Mononuclear cell (primary cell): ENCODE data around the gene OBSCN. TPM values are rescaled to one million over a fixed set of nuclear protein-coding genes. Genes with fewer than 3 reads are reported as not detected.
"Not testable (repeated sequence)": the region's sequence is repeated elsewhere in the genome, so short reads cannot be mapped to it uniquely, and the experiment has no call there.

Source experiments
- H3K27me3 ChIP-seq: 2 replicates; pipeline ENCODE4 v1.6.0; 2011; ENCODE audit warnings: low read length, control low read depth; ENCODE audit not compliant: insufficient read depth
- H3K4me1 ChIP-seq: 2 replicates; pipeline ENCODE4 v1.5.1; 2011; ENCODE audit warnings: mild to moderate bottlenecking, low read length, control low read depth; ENCODE audit not compliant: insufficient read depth
- H3K4me3 ChIP-seq: 2 replicates; pipeline ENCODE4 v1.5.1; 2011; ENCODE audit warnings: mild to moderate bottlenecking, low read length, moderate library complexity
- H3K9me3 ChIP-seq: 2 replicates; pipeline ENCODE4 v1.5.1; 2011; ENCODE audit warnings: low read depth, mild to moderate bottlenecking, control low read depth, low read length
- total RNA-seq: library from RNA; depleted of rRNA; stranded (reverse); fragments of >200 nt; gene quantifications from one replicate; pipeline ENCODE4 v1.2.3, GENCODE V29; 2012

OBSCN gene
- total RNA-seq, 1 donor, result 26.3 TPM

DNA sequence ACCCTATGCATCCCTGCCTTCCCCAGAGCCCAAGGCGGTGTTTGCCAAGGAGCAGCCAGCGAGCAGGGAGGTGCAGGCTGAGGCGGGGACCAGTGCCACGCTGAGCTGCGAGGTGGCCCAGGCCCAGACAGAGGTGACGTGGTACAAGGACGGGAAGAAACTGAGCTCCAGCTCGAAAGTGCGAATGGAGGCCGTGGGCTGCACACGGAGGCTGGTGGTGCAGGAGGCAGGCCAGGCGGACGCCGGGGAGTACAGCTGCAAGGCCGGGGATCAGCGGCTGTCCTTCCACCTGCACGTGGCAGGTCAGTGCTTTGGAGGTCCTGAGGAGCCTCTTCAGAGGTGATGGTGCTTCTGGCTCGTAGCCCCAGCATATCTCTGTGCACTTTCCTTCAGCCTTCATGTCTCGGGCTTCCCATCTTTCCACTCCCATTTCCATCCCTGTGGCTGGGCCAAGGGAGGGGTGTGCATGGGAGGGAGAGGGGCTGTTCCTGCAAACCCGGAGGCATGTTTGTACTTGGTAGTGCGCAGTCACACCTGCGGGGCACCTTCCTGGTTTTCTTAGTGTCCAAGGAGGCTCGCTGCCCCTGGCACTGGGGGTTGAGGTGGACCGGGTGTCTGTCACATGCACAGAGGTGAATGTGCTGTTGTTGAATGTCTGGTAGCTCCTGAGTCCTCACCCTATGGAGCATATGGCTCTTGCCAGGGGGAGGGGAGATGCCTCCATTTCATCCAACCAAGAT is 56.4 kb downstream of the OBSCN start:
- Histone ChIP-seq H3K9me3 (peaks cover 7% of the 10 kb centered on the region), H3K4me1 (no peaks in the 10 kb centered on the region), H3K4me3 (no peak overlapping the region), H3K27me3 (no peaks in the 10 kb centered on the region)

DNA sequence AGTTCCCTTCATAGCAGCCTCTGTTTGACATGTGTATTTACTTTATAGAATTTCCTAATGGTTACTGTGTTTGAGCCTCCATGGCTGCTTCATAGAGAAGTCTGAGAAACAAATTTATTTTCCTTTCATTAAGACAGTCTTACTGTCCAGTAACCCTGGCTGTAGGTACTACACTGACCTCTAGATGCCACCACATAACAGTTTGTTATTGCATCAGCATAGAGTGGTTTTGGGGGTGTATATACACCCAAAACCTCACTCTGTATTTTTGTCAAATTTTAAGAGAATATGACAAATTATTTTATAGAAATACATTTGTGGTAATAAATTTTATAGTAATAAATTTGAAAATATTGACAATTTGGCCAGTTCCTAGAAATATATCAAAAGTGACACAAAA is 57.3 kb downstream of the OBSCN start:
- Histone ChIP-seq H3K4me1 (no peaks in the 10 kb centered on the region), H3K27me3 (no peaks in the 10 kb centered on the region), H3K4me3 (no peak overlapping the region), H3K9me3 (peaks cover 7% of the 10 kb centered on the region)

- Histone ChIP-seq H3K9me3 (no peaks in the 10 kb centered on the region), H3K4me3 (no peak overlapping the region), H3K4me1 (no peaks in the 10 kb centered on the region), H3K27me3 (no peaks in the 10 kb centered on the region)
Observed at GRCh38 chr1:228267962-228268880, 60.4 kb downstream of the OBSCN start.

GRCh38 chr1:228268881-228269265 is 61.0 kb downstream of the OBSCN start:
- H3K4me1 ChIP-seq, result no peaks in the 10 kb centered on the region
- H3K9me3 ChIP-seq, result no peaks in the 10 kb centered on the region
- no peaks in the 10 kb centered on the region for H3K27me3 ChIP-seq
- no peak overlapping the region for H3K4me3 ChIP-seq

DNA sequence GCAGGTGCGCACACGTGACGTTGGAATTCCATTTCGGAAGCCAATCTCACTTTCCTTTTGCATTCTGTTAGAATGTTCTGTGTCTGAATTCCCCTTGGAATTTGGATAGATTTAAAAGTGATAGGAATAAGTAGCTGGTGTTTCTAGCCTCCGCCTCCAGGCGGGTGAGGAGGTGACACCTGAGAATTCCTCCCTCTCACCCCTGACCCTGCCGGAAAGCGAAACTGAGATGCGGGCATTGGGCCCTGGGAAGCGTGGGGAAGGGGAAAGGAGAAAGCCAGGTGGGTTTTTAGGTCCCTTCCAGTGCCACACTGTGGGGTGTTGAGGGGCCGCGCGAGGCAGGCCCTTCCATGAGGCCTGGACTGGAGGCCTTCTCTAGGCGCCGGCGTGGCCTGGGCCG is 61.6 kb downstream of the OBSCN start:
- H3K4me3 ChIP-seq, H3K4me1 ChIP-seq, H3K27me3 ChIP-seq, H3K9me3 ChIP-seq: not testable (repeated sequence)

- no peaks in the 10 kb centered on the region for H3K4me1 ChIP-seq
- no peaks in the 10 kb centered on the region for H3K27me3 ChIP-seq
- H3K9me3 ChIP-seq, result no peaks in the 10 kb centered on the region
- no peak overlapping the region for H3K4me3 ChIP-seq
Observed at GRCh38 chr1:228270032-228270431, 62.2 kb downstream of the OBSCN start.

- H3K4me1 ChIP-seq, result no peaks in the 10 kb centered on the region
- no peaks in the 10 kb centered on the region for H3K9me3 ChIP-seq
- H3K4me3 ChIP-seq, result no peak overlapping the region
- H3K27me3 ChIP-seq, result no peaks in the 10 kb centered on the region
Observed at GRCh38 chr1:228271701-228272251, 63.9 kb downstream of the OBSCN start.

GRCh38 chr1:228272331-228272791 is 64.5 kb downstream of the OBSCN start:
- Histone ChIP-seq H3K4me3 (no peak overlapping the region), H3K27me3 (no peaks in the 10 kb centered on the region), H3K4me1 (no peaks in the 10 kb centered on the region), H3K9me3 (no peaks in the 10 kb centered on the region)

DNA sequence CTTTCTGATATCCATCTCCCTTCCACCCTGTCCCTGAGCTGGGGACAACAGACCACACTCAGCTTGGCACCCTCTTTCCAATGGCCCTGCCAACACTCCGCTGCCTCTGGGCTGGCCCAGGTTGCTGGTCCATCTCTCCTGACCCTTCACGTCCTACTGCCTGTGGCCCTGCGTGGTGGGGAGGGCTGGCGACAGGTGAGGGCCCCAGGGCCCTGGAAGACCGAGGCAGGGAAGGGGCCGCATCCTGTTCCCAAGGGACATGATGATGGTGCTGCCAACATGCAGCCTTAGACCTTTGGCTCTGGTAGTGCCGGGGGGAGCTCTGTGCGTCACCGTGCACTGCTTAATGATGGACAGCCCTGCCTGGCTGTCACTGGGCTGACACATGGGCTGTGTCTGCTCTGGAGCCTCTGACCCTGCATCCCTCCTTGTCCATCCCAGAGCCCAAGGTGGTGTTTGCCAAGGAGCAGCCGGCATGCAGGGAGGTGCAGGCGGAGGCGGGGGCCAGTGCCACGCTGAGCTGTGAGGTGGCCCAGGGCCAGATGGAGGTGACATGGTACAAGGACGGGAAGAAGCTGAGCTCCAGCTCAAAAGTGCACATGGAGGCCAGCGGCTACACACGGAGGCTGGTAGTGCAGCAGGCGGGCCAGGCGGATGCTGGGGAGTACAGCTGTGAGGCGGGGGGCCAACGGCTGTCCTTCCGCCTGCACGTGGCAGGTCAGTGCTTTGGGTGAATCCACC is 65.2 kb downstream of the OBSCN start:
- no peak overlapping the region for H3K4me3 ChIP-seq
- H3K4me1 ChIP-seq, result no peaks in the 10 kb centered on the region
- H3K9me3 ChIP-seq, result no peaks in the 10 kb centered on the region
- no peaks in the 10 kb centered on the region for H3K27me3 ChIP-seq

DNA sequence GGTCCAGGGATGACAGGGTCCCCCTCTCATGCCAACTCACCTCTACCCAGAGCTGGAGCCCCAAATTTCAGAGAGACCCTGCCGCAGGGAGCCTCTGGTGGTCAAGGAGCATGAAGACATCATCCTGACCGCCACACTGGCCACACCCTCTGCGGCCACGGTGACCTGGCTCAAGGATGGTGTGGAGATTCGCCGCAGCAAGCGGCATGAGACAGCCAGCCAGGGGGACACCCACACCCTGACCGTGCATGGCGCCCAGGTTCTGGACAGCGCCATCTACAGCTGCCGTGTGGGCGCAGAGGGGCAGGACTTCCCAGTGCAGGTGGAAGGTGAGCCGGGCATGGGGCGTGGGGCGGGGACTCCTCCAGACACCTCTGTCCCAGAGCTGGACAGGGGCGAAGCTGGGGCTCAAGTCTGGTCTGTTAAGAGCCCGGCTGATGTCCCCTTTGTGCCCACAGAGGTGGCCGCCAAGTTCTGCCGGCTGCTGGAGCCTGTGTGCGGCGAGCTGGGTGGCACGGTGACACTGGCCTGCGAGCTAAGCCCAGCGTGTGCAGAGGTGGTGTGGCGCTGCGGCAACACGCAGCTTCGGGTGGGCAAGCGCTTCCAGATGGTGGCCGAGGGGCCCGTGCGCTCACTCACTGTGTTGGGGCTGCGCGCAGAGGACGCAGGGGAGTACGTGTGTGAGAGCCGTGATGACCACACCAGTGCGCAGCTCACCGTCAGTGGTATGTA is 66.0 kb downstream of the OBSCN start:
- Histone ChIP-seq H3K27me3 (no peaks in the 10 kb centered on the region), H3K9me3 (no peaks in the 10 kb centered on the region), H3K4me3 (no peak overlapping the region), H3K4me1 (no peaks in the 10 kb centered on the region)

DNA sequence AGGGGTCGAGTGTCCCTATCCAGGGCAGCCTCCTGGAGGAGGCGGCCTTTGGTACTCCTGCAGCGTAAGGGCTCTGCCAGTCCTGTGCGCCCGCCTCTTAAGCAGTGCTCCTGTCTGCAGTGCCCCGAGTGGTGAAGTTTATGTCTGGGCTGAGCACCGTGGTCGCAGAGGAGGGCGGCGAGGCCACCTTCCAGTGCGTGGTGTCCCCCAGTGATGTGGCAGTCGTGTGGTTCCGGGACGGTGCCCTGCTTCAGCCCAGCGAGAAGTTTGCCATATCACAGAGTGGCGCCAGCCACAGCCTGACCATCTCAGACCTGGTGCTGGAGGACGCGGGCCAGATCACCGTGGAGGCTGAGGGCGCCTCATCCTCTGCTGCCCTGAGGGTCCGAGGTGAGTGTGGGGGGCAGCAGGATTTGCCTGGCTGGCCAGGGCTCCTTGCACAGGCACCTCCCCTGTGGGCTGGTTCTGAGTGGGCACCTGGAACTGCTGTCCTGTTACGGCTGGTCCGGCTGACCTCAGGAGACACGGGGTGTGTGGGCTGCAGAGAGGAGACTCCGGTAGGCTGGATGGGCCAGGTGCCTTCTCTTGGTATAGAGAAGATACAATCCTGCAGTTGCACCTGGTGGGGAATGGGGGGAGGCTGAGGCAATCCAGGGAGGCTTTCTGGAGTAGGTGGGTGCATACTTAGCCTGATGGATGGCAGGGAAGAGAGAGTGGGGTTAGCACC is 66.8 kb downstream of the OBSCN start:
- Histone ChIP-seq H3K4me1 (no peaks in the 10 kb centered on the region), H3K27me3 (no peaks in the 10 kb centered on the region), H3K9me3 (no peaks in the 10 kb centered on the region), H3K4me3 (no peak overlapping the region)

GRCh38 chr1:228275179-228275429 is 67.3 kb downstream of the OBSCN start:
- Histone ChIP-seq H3K27me3 (no peaks in the 10 kb centered on the region), H3K4me3 (peak overlapping the region; percentile 45), H3K4me1 (no peaks in the 10 kb centered on the region), H3K9me3 (no peaks in the 10 kb centered on the region)

DNA sequence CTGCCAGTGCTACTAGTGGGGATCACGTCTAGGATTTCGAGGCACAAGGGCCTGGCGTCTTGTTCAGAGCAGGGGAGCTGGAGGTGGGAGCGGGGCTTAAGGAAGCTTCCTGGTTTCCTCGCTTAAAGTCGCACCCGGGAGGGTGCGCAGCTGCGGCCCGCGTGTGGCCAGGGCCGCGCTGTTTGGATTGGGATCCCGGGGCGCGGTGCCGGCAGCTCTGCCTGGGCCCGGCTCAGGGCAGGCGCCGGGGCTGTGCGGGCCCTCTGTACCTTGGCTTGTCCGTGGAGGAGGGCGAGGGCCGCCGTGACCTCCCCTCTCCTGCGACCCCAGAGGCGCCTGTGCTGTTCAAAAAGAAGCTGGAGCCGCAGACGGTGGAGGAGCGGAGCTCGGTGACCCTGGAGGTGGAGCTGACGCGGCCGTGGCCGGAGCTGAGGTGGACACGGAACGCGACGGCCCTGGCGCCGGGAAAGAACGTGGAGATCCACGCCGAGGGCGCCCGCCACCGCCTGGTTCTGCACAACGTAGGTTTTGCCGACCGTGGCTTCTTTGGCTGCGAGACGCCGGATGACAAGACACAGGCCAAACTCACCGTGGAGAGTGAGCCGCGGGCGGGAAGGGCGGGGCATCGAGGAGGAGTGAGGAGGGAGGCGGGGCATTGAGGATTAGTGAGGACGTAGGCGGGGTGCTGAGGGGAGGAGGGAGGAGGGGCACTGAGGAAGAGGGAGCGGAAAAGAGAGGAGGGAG is 67.8 kb downstream of the OBSCN start:
- Histone ChIP-seq H3K27me3 (no peaks in the 10 kb centered on the region), H3K4me1 (no peaks in the 10 kb centered on the region), H3K4me3 (peak overlapping the region; percentile 45), H3K9me3 (no peaks in the 10 kb centered on the region)
